OCI-LY7 (cell line): Measurements from ENCODE around the gene SMIM15. TPM values are rescaled to one million over a fixed set of nuclear protein-coding genes. Genes with fewer than 3 reads are reported as not detected.

Source experiments
- BruUV-seq: library from RNA; stranded (reverse); fragments of 400-500 nt; replicated peaks from 2 replicates; lab custom pipeline; 2021; lab: Mats Ljungman, UMichigan
- CTCF ChIA-PET: fragments of 300-600 bp; sonication (Branson Sonifier 250); formaldehyde crosslinking; loops from one replicate; lab custom pipeline; 2022; ENCODE audit warnings: antibody characterized with exemption; ENCODE audit not compliant: unreplicated experiment; lab: Charles Lee
- POLR2A ChIA-PET: fragments of 300-600 bp; sonication (Branson Sonifier 250); formaldehyde crosslinking; loops from one replicate; lab custom pipeline; 2022; ENCODE audit warnings: antibody characterized with exemption; lab: Charles Lee
- DNase-seq: peaks from one replicate; pipeline ENCODE4 v3.0.0-alpha.2; 2015; ENCODE audit warnings: low spot score
- H2AFZ ChIP-seq: fragments of 200-600 bp; sonication (generic), shearing (Covaris generic); 2 replicates; pipeline ENCODE4 v1.6.1; 2014; ENCODE audit warnings: mild to moderate bottlenecking, antibody characterized with exemption, low read length, moderate library complexity
- H3K27ac ChIP-seq: fragments of 200-600 bp; sonication (generic); 2 replicates; pipeline ENCODE4 v1.5.1; 2014; ENCODE audit warnings: mixed run types, low read depth, mild to moderate bottlenecking, moderate library complexity, low read length, inconsistent platforms; ENCODE audit not compliant: poor library complexity, severe bottlenecking
- H3K36me3 ChIP-seq: fragments of 200-600 bp; sonication (generic); 2 replicates; pipeline ENCODE4 v1.6.1; 2014; ENCODE audit warnings: mild to moderate bottlenecking, antibody characterized with exemption, low read length, moderate library complexity, mixed read lengths; ENCODE audit not compliant: insufficient read depth
- H3K4me1 ChIP-seq: fragments of 200-600 bp; sonication (generic); 2 replicates; pipeline ENCODE4 v1.5.1; 2014; ENCODE audit warnings: mild to moderate bottlenecking, low read length; ENCODE audit not compliant: insufficient read depth, poor library complexity, severe bottlenecking
- H3K4me2 ChIP-seq: fragments of 200-600 bp; sonication (generic); 2 replicates; pipeline ENCODE4 v1.6.1; 2014; ENCODE audit warnings: mild to moderate bottlenecking, low read length
- H3K4me3 ChIP-seq: fragments of 200-600 bp; sonication (generic); 2 replicates; pipeline ENCODE4 v1.5.1; 2014; ENCODE audit warnings: mild to moderate bottlenecking, low read depth, low read length; ENCODE audit not compliant: poor library complexity, severe bottlenecking
- H3K79me2 ChIP-seq: fragments of 200-600 bp; sonication (generic); 2 replicates; pipeline ENCODE4 v1.6.1; 2016; ENCODE audit warnings: low read depth, mild to moderate bottlenecking, low read length, moderate library complexity, mixed read lengths; ENCODE audit not compliant: insufficient read depth
- H3K9me2 ChIP-seq: fragments of 200-600 bp; sonication (generic); 2 replicates; pipeline ENCODE4 v1.6.1; 2016; ENCODE audit warnings: mild to moderate bottlenecking, low read length, mixed read lengths; ENCODE audit not compliant: insufficient read depth
- H3K9me3 ChIP-seq: fragments of 200-600 bp; sonication (generic); 2 replicates; pipeline ENCODE4 v1.6.1; 2014; ENCODE audit warnings: mild to moderate bottlenecking, mixed run types, low read length, mixed read lengths
- H4K20me1 ChIP-seq: fragments of 200-600 bp; sonication (generic); 2 replicates; pipeline ENCODE4 v1.6.1; 2014; ENCODE audit warnings: mild to moderate bottlenecking, antibody characterized with exemption, low read length, moderate library complexity, mixed read lengths; ENCODE audit not compliant: insufficient read depth
- EZH2phosphoT487 ChIP-seq: fragments of 200-600 bp; sonication (generic); IDR thresholded peaks from 2 replicates; pipeline ENCODE4 v1.6.1; 2018; ENCODE audit warnings: low read depth, borderline replicate concordance, mild to moderate bottlenecking, mixed run types, antibody characterized with exemption, low read length, moderate library complexity, mixed read lengths
- intact Hi-C: fragments of 100-400 bp; cut with micrococcal nuclease; formaldehyde crosslinking; loops from one replicate; pipeline ENCODE4 v1.10.0; 2022; ENCODE audit not compliant: unreplicated experiment
- total RNA-seq, 2 experiments: library from RNA; depleted of rRNA in 1 of 2; stranded (reverse); fragments of >200 nt in 1 of 2; shearing (Covaris generic) in 1 of 2; gene quantifications; 2 replicates each; pipeline ENCODE4 v1.2.3, GENCODE V29; 2014 to 2022
- TF ChIP-seq, protein P1 (sequence below): fragments of 200-600 bp; sonication (generic); conservative IDR thresholded peaks from 2 replicates; pipeline ENCODE4 v1.5.1; 2014; ENCODE audit warnings: mild to moderate bottlenecking, antibody characterized with exemption, low read length, moderate library complexity, mixed read lengths

Gene SMIM15
- total RNA-seq, 2 experiments from 2014 or later: 39.4 to 47.9 TPM

DNA sequence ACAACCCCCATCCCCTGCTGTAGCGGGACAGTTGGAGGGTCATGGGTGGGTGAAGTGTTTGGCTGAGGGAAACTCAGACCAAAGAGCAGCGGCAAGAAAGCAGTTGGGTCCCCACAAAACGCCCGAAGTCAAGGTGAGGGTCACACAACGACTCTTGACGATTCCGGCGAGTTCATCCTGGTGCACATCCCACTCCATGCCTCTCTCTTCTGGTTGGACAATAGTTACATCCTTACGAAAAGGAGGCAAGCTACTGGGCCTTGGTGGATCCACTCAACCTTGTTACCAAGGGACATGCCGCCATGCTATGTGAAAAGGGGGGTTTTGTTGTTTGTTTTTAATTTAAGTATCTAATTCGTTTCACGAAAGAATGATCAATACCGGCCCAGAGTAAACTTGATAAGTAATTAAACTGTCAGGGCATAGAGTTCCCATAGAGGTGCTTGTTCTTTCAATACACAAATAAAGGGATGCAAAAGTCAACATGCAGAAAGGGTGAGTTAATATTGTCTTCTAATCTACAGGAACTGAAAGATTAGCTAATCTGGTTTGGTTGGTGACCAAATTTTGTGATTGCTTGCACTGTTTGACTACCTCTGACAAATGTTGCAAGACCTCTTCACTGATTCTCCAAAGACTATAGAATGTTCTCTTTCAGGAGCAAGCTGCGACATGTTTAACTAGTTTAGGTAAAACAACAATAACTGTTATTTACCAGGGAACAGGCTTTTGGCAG is 732 bp upstream of the SMIM15 start:
- TF ChIP-seq, protein P1, sequence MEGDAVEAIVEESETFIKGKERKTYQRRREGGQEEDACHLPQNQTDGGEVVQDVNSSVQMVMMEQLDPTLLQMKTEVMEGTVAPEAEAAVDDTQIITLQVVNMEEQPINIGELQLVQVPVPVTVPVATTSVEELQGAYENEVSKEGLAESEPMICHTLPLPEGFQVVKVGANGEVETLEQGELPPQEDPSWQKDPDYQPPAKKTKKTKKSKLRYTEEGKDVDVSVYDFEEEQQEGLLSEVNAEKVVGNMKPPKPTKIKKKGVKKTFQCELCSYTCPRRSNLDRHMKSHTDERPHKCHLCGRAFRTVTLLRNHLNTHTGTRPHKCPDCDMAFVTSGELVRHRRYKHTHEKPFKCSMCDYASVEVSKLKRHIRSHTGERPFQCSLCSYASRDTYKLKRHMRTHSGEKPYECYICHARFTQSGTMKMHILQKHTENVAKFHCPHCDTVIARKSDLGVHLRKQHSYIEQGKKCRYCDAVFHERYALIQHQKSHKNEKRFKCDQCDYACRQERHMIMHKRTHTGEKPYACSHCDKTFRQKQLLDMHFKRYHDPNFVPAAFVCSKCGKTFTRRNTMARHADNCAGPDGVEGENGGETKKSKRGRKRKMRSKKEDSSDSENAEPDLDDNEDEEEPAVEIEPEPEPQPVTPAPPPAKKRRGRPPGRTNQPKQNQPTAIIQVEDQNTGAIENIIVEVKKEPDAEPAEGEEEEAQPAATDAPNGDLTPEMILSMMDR: no peak
- no peak for TF ChIP-seq EZH2phosphoT487
- Histone ChIP-seq H3K4me1 (peaks cover 21% of the 10 kb centered on the region), H3K36me3 (peaks cover 31% of the 10 kb centered on the region), H3K9me3 (no peaks in the 10 kb centered on the region), H3K4me2 (peak overlapping the region; percentile 85), H3K4me3 (peak overlapping the region; percentile 91), H3K79me2 (peaks cover 40% of the 10 kb centered on the region), H2AFZ (peak overlapping the region; percentile 87; the same call in 1 of the 2 replicates), H3K27ac (no peak overlapping the region), H4K20me1 (no peaks in the 10 kb centered on the region), H3K9me2 (no peaks in the 10 kb centered on the region)
- no TSS peak for BruUV-seq
- ChIA-PET CTCF (no interaction called here), POLR2A (interaction anchor here (1.2 to 1.4 kb wide), 2 partner anchors 12 kb away, joined by 4 read pairs; no protein-coding TSS in a partner anchor)
- DNase-seq: no peak
- intact Hi-C loops: loop anchor here (5.0 kb wide), 1 partner anchor 216 kb away; the partner anchor contains the start of genes ERCC8 and NDUFAF2

DNA sequence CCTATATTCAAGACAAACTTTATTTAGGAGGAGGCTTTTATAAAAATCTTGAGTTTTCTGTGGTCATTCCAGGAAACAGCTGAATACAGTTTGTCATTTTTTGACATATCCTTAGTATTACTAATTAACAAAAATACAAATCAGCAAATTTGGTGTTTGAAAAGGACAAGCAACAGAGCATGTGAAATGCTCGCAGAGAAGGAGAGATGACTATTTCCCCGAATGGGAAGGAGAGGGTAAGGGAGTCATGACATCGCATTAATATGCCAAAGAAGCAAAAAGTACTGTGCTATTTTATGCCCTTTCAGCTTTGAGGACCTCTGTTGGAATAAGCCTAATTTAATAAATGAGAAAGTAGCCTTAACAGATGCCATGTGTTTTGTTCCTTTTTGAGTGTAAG is 1.8 kb downstream of the SMIM15 start:
- Histone ChIP-seq H4K20me1 (no peaks in the 10 kb centered on the region), H3K4me3 (peak overlapping the region; percentile 91), H3K36me3 (peaks cover 55% of the 10 kb centered on the region), H3K27ac (no peak overlapping the region), H3K79me2 (peaks cover 46% of the 10 kb centered on the region), H3K9me2 (no peaks in the 10 kb centered on the region), H3K4me2 (peak overlapping the region; percentile 85), H3K9me3 (no peaks in the 10 kb centered on the region), H3K4me1 (peaks cover 21% of the 10 kb centered on the region), H2AFZ (no peak overlapping the region)
- intact Hi-C loops: loop anchor here (5.0 kb wide), 1 partner anchor 213 kb away; the partner anchor contains the start of genes ERCC8 and NDUFAF2
- no peak for TF ChIP-seq EZH2phosphoT487
- TF ChIP-seq, protein P1: no peak
- ChIA-PET CTCF (no interaction called here), POLR2A (no interaction called here)
- no peak for DNase-seq
- BruUV-seq: TSS peak; percentile 50

DNA sequence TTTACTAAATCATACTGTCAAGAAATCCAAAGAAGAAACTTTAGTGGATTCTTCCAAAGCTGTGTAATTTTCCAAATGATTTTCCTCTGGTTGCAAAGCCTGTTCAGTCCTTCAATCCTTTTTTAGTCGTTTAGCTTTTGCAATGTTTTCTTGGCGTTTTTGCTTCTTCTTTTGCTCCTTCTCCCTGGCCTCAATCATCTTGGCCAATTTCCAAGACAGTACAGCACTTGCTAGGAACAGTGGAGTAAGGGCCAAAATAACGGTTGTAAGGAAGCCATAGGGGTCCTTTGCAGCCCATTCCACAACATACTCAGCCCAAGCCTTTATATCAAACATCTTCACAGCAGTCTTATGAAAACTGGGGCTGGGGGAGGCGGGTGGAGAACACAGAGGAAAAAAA is 2.4 kb downstream of the SMIM15 start:
- H3K27ac ChIP-seq: no peak overlapping the region
- H2AFZ ChIP-seq: no peak overlapping the region
- no peak for DNase-seq
- POLR2A ChIA-PET: interaction anchor here (1.1 to 1.5 kb wide), 2 partner anchors 15 to 42 kb away, joined by 3 to 4 read pairs; no protein-coding TSS in a partner anchor
- BruUV-seq: no TSS peak
- peaks cover 21% of the 10 kb centered on the region for H3K4me1 ChIP-seq
- CTCF ChIA-PET: no interaction called here
- H3K4me2 ChIP-seq: no peak overlapping the region
- H4K20me1 ChIP-seq: no peaks in the 10 kb centered on the region
- intact Hi-C loops: loop anchor here (5.0 kb wide), 1 partner anchor 213 kb away; the partner anchor contains the start of genes ERCC8 and NDUFAF2
- no peak for TF ChIP-seq EZH2phosphoT487
- TF ChIP-seq, protein P1: no peak
- peaks cover 59% of the 10 kb centered on the region for H3K36me3 ChIP-seq
- no peaks in the 10 kb centered on the region for H3K9me2 ChIP-seq
- no peak overlapping the region for H3K4me3 ChIP-seq
- H3K79me2 ChIP-seq: peaks cover 46% of the 10 kb centered on the region
- no peaks in the 10 kb centered on the region for H3K9me3 ChIP-seq
